ENCODE measurements around the gene TLE4. TPM values are rescaled to one million over a fixed set of nuclear protein-coding genes. Genes with fewer than 3 reads are reported as not detected.

The TLE4 gene
- total and polyA plus RNA-seq, 2 donors (not counting 1 experiment from before 2014, with no cell fraction given), result 34.7 to 57.3 TPM

GRCh38 chr9:79623799-79624721 lies 52.3 kb downstream of the TLE4 start:
- no peak for TF ChIP-seq CTCF (IDR thresholded peaks at IDR 0.05)
- TF ChIP-seq EZH2 (IDR thresholded peaks at IDR 0.05; ENCODE audit: borderline replicate concordance, insufficient read depth, low read depth, low read length, poor library complexity, severe bottlenecking), result no peak
- no peaks in the 10 kb centered on the region for H3K27me3 Mint-ChIP-seq
- WGBS (ENCODE audit: insufficient coverage), result 13% methylated on average over 6 of the region's 6 CpGs

GRCh38 chr9:79629721-79630120 lies 58.0 kb downstream of the TLE4 start:
- no peak for TF ChIP-seq EZH2 (IDR thresholded peaks at IDR 0.05; ENCODE audit: borderline replicate concordance, insufficient read depth, low read depth, low read length, poor library complexity, severe bottlenecking)
- TF ChIP-seq CTCF (IDR thresholded peaks at IDR 0.05), result no peak
- H3K9me3 Mint-ChIP-seq (ENCODE audit: insufficient read depth), result no peaks in the 10 kb centered on the region
- Histone ChIP-seq H3K79me2 (ENCODE audit: control insufficient read depth, insufficient read depth, low read length) (peaks cover 76% of the 10 kb centered on the region), H2AFZ (ENCODE audit: insufficient read depth, low read depth, low read length, poor library complexity, severe bottlenecking) (no peak overlapping the region), H3K27me3 (replicated peaks in 1 of 4; ENCODE audit: control extremely low read depth in 1 of 4, control insufficient read depth in 3 of 4, insufficient read depth in 4 of 4, low read length in 3 of 4) (no peaks in the 10 kb centered on the region), H3K4me3 (ENCODE audit: control extremely low read depth in 1 of 5, extremely low read depth in 1 of 5, insufficient read depth in 1 of 5, low read depth in 2 of 5, low read length in 4 of 5) (no peak overlapping the region), H3K36me3 (replicated peaks in 1 of 2; ENCODE audit: control extremely low read depth in 1 of 2, control insufficient read depth in 1 of 2, extremely low read depth in 1 of 2, insufficient read depth in 2 of 2, low read length in 1 of 2) (no peaks in the 10 kb centered on the region), H3K27ac (ENCODE audit: low read length in 2 of 2) (no peak overlapping the region), H4K20me1 (ENCODE audit: control insufficient read depth, insufficient read depth, low read length, poor library complexity, severe bottlenecking) (peaks cover 36% of the 10 kb centered on the region), H3K4me2 (replicated peaks; ENCODE audit: low read depth, low read length, poor library complexity, severe bottlenecking) (no peak overlapping the region), H3K4me1 (ENCODE audit: control insufficient read depth in 2 of 2, insufficient read depth in 2 of 2, low read length in 2 of 2) (peaks cover 5 to 13% of the 10 kb centered on the region in 2 donors), H3K9me3 (ENCODE audit: control extremely low read depth in 1 of 3, control insufficient read depth in 2 of 3, insufficient read depth in 1 of 3, low read length in 2 of 3) (no peaks in the 10 kb centered on the region), H3K9ac (ENCODE audit: low read length) (no peak overlapping the region)
- no peaks in the 10 kb centered on the region for H3K27me3 Mint-ChIP-seq
- H3K27ac Mint-ChIP-seq, result no peak overlapping the region
- intact Hi-C loops (cut with micrococcal nuclease), result no loop called here
- ATAC-seq (ENCODE audit: low read depth) (no peak), DNase-seq (no peak)
- peaks cover 27% of the 10 kb centered on the region for H3K4me1 Mint-ChIP-seq
- no peak overlapping the region for H3K4me3 Mint-ChIP-seq
- 100% methylated on average over 2 of the region's 2 CpGs for WGBS (ENCODE audit: insufficient coverage)
- POLR2A ChIA-PET, result no interaction called here
- CTCF ChIA-PET, result no interaction called here

More at GRCh38 chr9:79623799-79624721, 52.3 kb downstream of the TLE4 start:
- no peak overlapping the region for H3K27ac ChIP-seq (ENCODE audit: low read length in 2 of 2)
- H3K4me1 ChIP-seq (ENCODE audit: control insufficient read depth in 2 of 2, insufficient read depth in 2 of 2, low read length in 2 of 2), result peaks cover 12 to 17% of the 10 kb centered on the region in 2 donors
- intact Hi-C loops (cut with micrococcal nuclease), result loop anchor here (1.0 kb wide), 1 partner anchor 53 kb away; the partner anchor contains the start of gene TLE4
- Mint-ChIP-seq H3K9me3 (ENCODE audit: insufficient read depth) (no peaks in the 10 kb centered on the region), H3K4me3 (peak overlapping the region; percentile 75), H3K4me1 (peaks cover 19% of the 10 kb centered on the region), H3K27ac (peak overlapping the region; percentile 79)
- H3K9me3 ChIP-seq (ENCODE audit: control extremely low read depth in 1 of 3, control insufficient read depth in 2 of 3, insufficient read depth in 1 of 3, low read length in 2 of 3), result no peaks in the 10 kb centered on the region
- peak overlapping the region; percentile 10 for H3K9ac ChIP-seq (ENCODE audit: low read length)
- no peaks in the 10 kb centered on the region for H3K27me3 ChIP-seq (replicated peaks in 1 of 4; ENCODE audit: control extremely low read depth in 1 of 4, control insufficient read depth in 3 of 4, insufficient read depth in 4 of 4, low read length in 3 of 4)
- ChIA-PET CTCF (interaction anchor here (0.7 to 1.1 kb wide), 4 partner anchors 9 to 56 kb away, joined by 3 to 4 read pairs (median 4); no protein-coding TSS in a partner anchor), POLR2A (interaction anchor here (1.0 to 1.6 kb wide), 2 partner anchors 14 to 53 kb away, joined by 3 to 8 read pairs; partner anchors contain the start of gene TLE4)
- H3K79me2 ChIP-seq (ENCODE audit: control insufficient read depth, insufficient read depth, low read length), result peaks cover 64% of the 10 kb centered on the region
- ATAC-seq (ENCODE audit: low read depth), result peak; percentile 93
- peak overlapping the region; percentile 50 for H3K4me2 ChIP-seq (replicated peaks; ENCODE audit: low read depth, low read length, poor library complexity, severe bottlenecking)
- DNase-seq, result peak; percentile 65
- no peaks in the 10 kb centered on the region for H3K36me3 ChIP-seq (replicated peaks in 1 of 2; ENCODE audit: control extremely low read depth in 1 of 2, control insufficient read depth in 1 of 2, extremely low read depth in 1 of 2, insufficient read depth in 2 of 2, low read length in 1 of 2)
- no peak overlapping the region for H3K4me3 ChIP-seq (ENCODE audit: control extremely low read depth in 1 of 5, extremely low read depth in 1 of 5, insufficient read depth in 1 of 5, low read depth in 2 of 5, low read length in 4 of 5)
- H2AFZ ChIP-seq (ENCODE audit: insufficient read depth, low read depth, low read length, poor library complexity, severe bottlenecking), result no peak overlapping the region
- peaks cover 51% of the 10 kb centered on the region for H4K20me1 ChIP-seq (ENCODE audit: control insufficient read depth, insufficient read depth, low read length, poor library complexity, severe bottlenecking)

All from B cell (primary cell).